ENCODE results near the gene IPPK. TPM values are rescaled to one million over a fixed set of nuclear protein-coding genes. Genes with fewer than 3 reads are reported as not detected.

Gene IPPK
- total RNA-seq, 1 donor from 2014 or later: 39.5 TPM

DNA sequence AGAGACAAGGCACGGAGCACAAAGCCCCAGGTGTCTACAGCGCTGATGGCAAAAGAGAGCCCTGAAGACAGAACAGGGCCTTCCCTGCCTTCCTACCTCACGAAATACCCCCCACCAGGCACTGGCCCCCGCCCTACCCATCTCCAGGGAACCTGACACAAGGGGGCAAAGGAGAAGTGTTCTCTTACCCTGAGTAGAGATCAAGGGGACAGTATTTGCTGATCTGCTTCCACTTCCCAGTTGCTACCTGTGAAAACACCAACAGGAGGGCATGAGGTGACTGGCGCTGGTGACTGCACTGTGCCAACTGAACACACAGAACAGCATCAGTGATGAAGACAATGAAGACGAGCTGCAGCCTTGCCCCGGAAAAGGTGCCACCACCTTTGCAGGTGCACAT is 27.4 kb downstream of the IPPK start:
- Histone ChIP-seq H3K27me3 (no peaks in the 10 kb centered on the region), H3K36me3 (peaks cover 3 to 54% of the 10 kb centered on the region in 2 donors)
- intact Hi-C loops (cut with DNase I): no loop called here

GRCh38 chr9:92642041-92642451 is 27.9 kb downstream of the IPPK start:
- Histone ChIP-seq H3K27ac (no peak overlapping the region), H3K36me3 (peaks cover 3 to 54% of the 10 kb centered on the region in 2 donors), H3K4me3 (no peak overlapping the region), H3K9me3 (no peaks in the 10 kb centered on the region), H3K27me3 (no peaks in the 10 kb centered on the region), H3K4me1 (no peaks in the 10 kb centered on the region)
- intact Hi-C loops (cut with DNase I): no loop called here
- DNase-seq (ENCODE audit: extremely low spot score in 2 of 2): peak in 1 of 2 donors; percentile 72
- TF ChIP-seq POLR2A (IDR thresholded peaks at IDR 0.05): no peak
- no peak for TF ChIP-seq CTCF (IDR thresholded peaks at IDR 0.05)
- no peak for TF ChIP-seq POLR2AphosphoS5 (IDR thresholded peaks at IDR 0.05; ENCODE audit: insufficient read depth in 1 of 2, low read depth in 1 of 2)

More for the DNA sequence above, 27.4 kb downstream of the IPPK start:
- DNase-seq (ENCODE audit: extremely low spot score in 2 of 2): peak in 1 of 2 donors; percentile 67
- no peak overlapping the region for H3K4me3 ChIP-seq
- H3K9me3 ChIP-seq: no peaks in the 10 kb centered on the region
- TF ChIP-seq POLR2AphosphoS5 (IDR thresholded peaks at IDR 0.05; ENCODE audit: insufficient read depth in 1 of 2, low read depth in 1 of 2): no peak
- no peak for TF ChIP-seq CTCF (IDR thresholded peaks at IDR 0.05)
- no peak for TF ChIP-seq POLR2A (IDR thresholded peaks at IDR 0.05)
- no peak overlapping the region for H3K27ac ChIP-seq
- no peaks in the 10 kb centered on the region for H3K4me1 ChIP-seq

GRCh38 chr9:92641092-92641809 is 28.7 kb downstream of the IPPK start:
- TF ChIP-seq CTCF (IDR thresholded peaks at IDR 0.05) (no peak), POLR2A (IDR thresholded peaks at IDR 0.05) (no peak), POLR2AphosphoS5 (IDR thresholded peaks at IDR 0.05; ENCODE audit: insufficient read depth in 1 of 2, low read depth in 1 of 2) (no peak)
- Histone ChIP-seq H3K4me1 (no peaks in the 10 kb centered on the region), H3K27me3 (no peaks in the 10 kb centered on the region), H3K9me3 (no peaks in the 10 kb centered on the region), H3K36me3 (peaks cover 3 to 56% of the 10 kb centered on the region in 2 donors), H3K4me3 (no peak overlapping the region), H3K27ac (no peak overlapping the region)
- intact Hi-C loops (cut with DNase I): no loop called here
- DNase-seq (ENCODE audit: extremely low spot score in 2 of 2): peak in 1 of 2 donors; percentile 52

GRCh38 chr9:92640398-92641091 is 29.4 kb downstream of the IPPK start:
- H3K36me3 ChIP-seq: peaks cover 3 to 55% of the 10 kb centered on the region in 2 donors
- no peaks in the 10 kb centered on the region for H3K4me1 ChIP-seq
- DNase-seq (ENCODE audit: extremely low spot score in 2 of 2): peak in 1 of 2 donors; percentile 69
- no peak overlapping the region for H3K4me3 ChIP-seq
- no peaks in the 10 kb centered on the region for H3K27me3 ChIP-seq
- intact Hi-C loops (cut with DNase I): no loop called here
- no peaks in the 10 kb centered on the region for H3K9me3 ChIP-seq
- H3K27ac ChIP-seq: no peak overlapping the region
- TF ChIP-seq POLR2A (IDR thresholded peaks at IDR 0.05): no peak
- TF ChIP-seq POLR2AphosphoS5 (IDR thresholded peaks at IDR 0.05; ENCODE audit: insufficient read depth in 1 of 2, low read depth in 1 of 2): no peak
- TF ChIP-seq CTCF (IDR thresholded peaks at IDR 0.05): no peak
